ENCODE measurements around the gene HS1BP3. TPM values are rescaled to one million over a fixed set of nuclear protein-coding genes. Genes with fewer than 3 reads are reported as not detected.

Gene HS1BP3
- total RNA-seq, 1 experiment from 2014 or later: 16.2 TPM

DNA sequence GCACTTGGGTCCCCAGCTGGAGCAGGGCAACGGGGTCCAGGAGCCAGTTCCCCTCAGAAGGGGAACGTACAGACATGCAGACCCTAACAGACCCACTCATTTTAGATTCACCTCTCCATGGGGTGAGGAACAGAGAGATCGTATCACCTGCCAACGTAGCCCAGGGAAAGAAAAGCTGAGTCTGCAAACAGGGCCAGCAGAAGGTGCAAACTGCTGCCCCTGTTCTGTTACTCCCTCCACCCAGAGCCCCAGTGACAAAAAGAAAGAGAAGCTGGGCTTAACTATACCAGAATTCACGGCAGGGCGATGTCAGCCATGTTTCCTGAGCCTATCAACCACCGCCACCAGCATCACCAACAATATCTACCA, 817 bp upstream of the HS1BP3 start:
- BruUV-seq (replicated peaks): no TSS peak

DNA sequence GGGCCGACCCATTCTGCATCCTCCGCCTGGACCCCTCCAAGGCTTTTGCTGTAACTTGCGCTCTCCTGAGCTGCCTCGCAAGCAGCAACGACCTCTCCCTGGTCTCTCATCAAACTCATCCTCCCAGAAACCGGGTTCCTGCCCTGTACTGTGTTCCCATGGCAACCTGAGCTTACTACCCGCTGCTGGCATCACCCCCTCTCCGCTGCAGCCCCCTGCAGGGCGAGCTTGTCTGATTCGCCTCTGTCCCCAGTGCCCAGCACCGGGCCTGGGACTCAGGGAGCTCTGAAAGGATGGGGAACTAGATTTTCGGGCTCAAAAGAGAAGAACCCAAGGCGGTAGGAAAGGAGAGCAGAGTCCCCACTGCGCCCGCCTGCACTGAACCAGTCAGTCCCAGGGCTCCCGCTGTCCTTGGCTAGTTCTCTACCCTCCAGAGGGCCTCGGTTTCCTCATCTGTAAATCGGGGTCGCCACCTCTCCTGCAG, 463 bp downstream of the HS1BP3 start:
- ChIA-PET CTCF (interaction anchor here (0.5 to 1.7 kb wide), 4 partner anchors 173 to 267 kb away, joined by 4 to 7 read pairs (median 5); partner anchors contain the start of gene LDAH), POLR2A (ENCODE audit: unreplicated experiment) (interaction anchor here (0.5 to 1.0 kb wide), 2 partner anchors 10 to 294 kb away, joined by 5 to 6 read pairs; no protein-coding TSS in a partner anchor)
- Histone ChIP-seq H3K4me3 (peak overlapping the region; percentile 69), H3K4me2 (peak overlapping the region; percentile 92), H3K4me1 (replicated peaks; ENCODE audit: insufficient read depth) (peaks cover 12% of the 10 kb centered on the region), H3K27me3 (ENCODE audit: insufficient read depth, low read depth) (no peaks in the 10 kb centered on the region), H3K9me3 (ENCODE audit: insufficient read depth, low read depth) (no peaks in the 10 kb centered on the region), H2AFZ (peak overlapping the region; percentile 86), H3F3A (ENCODE audit: insufficient read depth, low read depth) (no peaks in the 10 kb centered on the region), H3K27ac (no peak overlapping the region), H3K9me2 (ENCODE audit: insufficient read depth) (no peaks in the 10 kb centered on the region), H4K20me1 (ENCODE audit: insufficient read depth) (no peaks in the 10 kb centered on the region), H3K36me3 (ENCODE audit: low read depth) (no peaks in the 10 kb centered on the region), H3K79me2 (ENCODE audit: low read depth) (no peaks in the 10 kb centered on the region)
- TSS peak; percentile 72 for BruUV-seq (replicated peaks)
- no peak for DNase-seq
- TF ChIP-seq, protein P1, sequence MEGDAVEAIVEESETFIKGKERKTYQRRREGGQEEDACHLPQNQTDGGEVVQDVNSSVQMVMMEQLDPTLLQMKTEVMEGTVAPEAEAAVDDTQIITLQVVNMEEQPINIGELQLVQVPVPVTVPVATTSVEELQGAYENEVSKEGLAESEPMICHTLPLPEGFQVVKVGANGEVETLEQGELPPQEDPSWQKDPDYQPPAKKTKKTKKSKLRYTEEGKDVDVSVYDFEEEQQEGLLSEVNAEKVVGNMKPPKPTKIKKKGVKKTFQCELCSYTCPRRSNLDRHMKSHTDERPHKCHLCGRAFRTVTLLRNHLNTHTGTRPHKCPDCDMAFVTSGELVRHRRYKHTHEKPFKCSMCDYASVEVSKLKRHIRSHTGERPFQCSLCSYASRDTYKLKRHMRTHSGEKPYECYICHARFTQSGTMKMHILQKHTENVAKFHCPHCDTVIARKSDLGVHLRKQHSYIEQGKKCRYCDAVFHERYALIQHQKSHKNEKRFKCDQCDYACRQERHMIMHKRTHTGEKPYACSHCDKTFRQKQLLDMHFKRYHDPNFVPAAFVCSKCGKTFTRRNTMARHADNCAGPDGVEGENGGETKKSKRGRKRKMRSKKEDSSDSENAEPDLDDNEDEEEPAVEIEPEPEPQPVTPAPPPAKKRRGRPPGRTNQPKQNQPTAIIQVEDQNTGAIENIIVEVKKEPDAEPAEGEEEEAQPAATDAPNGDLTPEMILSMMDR (conservative IDR thresholded peaks at IDR 0.05): no peak
- no peak for TF ChIP-seq EZH2 (IDR thresholded peaks at IDR 0.05; ENCODE audit: low read depth)
- intact Hi-C loops (cut with micrococcal nuclease; ENCODE audit: unreplicated experiment): no loop called here

More for the DNA sequence above, 817 bp upstream of the HS1BP3 start:
- Histone ChIP-seq H3K36me3 (ENCODE audit: low read depth) (no peaks in the 10 kb centered on the region), H3K4me3 (peak overlapping the region; percentile 69; the same call in 1 of the 2 replicates), H3K27ac (no peak overlapping the region), H3K79me2 (ENCODE audit: low read depth) (no peaks in the 10 kb centered on the region), H4K20me1 (ENCODE audit: insufficient read depth) (no peaks in the 10 kb centered on the region), H3K27me3 (ENCODE audit: insufficient read depth, low read depth) (no peaks in the 10 kb centered on the region), H3K4me2 (peak overlapping the region; percentile 92), H2AFZ (peak overlapping the region; percentile 95), H3K4me1 (replicated peaks; ENCODE audit: insufficient read depth) (peaks cover 12% of the 10 kb centered on the region), H3K9me2 (ENCODE audit: insufficient read depth) (no peaks in the 10 kb centered on the region), H3K9me3 (ENCODE audit: insufficient read depth, low read depth) (no peaks in the 10 kb centered on the region), H3F3A (ENCODE audit: insufficient read depth, low read depth) (no peaks in the 10 kb centered on the region)
- TF ChIP-seq, protein P1 (conservative IDR thresholded peaks at IDR 0.05): no peak
- TF ChIP-seq EZH2 (IDR thresholded peaks at IDR 0.05; ENCODE audit: low read depth): no peak
- DNase-seq: no peak
- intact Hi-C loops (cut with micrococcal nuclease; ENCODE audit: unreplicated experiment): no loop called here
- POLR2A ChIA-PET (ENCODE audit: unreplicated experiment): interaction anchor here (0.5 to 0.7 kb wide), 3 partner anchors 34 to 236 kb away, joined by 3 to 4 read pairs (median 4); no protein-coding TSS in a partner anchor
- CTCF ChIA-PET: interaction anchor here (0.6 to 1.7 kb wide), 6 partner anchors 9 to 368 kb away, joined by 3 to 8 read pairs (median 4); partner anchors contain the start of gene LDAH

DNA sequence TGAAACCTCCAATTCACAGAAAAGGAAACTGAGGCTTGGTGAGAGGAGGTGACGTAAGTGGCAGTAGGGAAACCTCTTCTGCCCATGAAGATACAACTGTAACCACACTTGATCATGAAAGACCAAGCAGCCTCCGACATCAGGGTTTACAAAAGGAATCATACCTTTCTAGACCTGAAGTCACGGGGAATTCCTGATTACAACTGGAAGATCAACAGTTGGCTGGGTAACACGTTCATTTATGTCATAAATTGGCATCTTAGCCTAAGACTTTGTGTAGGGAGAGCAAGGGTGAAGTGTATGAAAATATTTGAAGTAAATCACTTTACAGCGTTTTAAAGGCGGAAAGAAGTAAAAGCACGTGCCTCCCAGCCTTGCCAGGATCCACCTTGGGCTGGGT, 922 bp downstream of the HS1BP3 start:
- Histone ChIP-seq H4K20me1 (ENCODE audit: insufficient read depth) (no peaks in the 10 kb centered on the region), H3K9me2 (ENCODE audit: insufficient read depth) (no peaks in the 10 kb centered on the region), H3K36me3 (ENCODE audit: low read depth) (no peaks in the 10 kb centered on the region), H3K4me3 (peak overlapping the region; percentile 69), H3K4me2 (peak overlapping the region; percentile 92), H3K27ac (no peak overlapping the region), H3K79me2 (ENCODE audit: low read depth) (no peaks in the 10 kb centered on the region), H3K27me3 (ENCODE audit: insufficient read depth, low read depth) (no peaks in the 10 kb centered on the region), H3F3A (ENCODE audit: insufficient read depth, low read depth) (no peaks in the 10 kb centered on the region), H3K4me1 (replicated peaks; ENCODE audit: insufficient read depth) (peaks cover 12% of the 10 kb centered on the region), H3K9me3 (ENCODE audit: insufficient read depth, low read depth) (no peaks in the 10 kb centered on the region), H2AFZ (no peak overlapping the region)
- ChIA-PET CTCF (interaction anchor here (1.5 to 1.7 kb wide), 2 partner anchors 228 to 239 kb away, joined by 4 to 5 read pairs; no protein-coding TSS in a partner anchor), POLR2A (ENCODE audit: unreplicated experiment) (no interaction called here)
- intact Hi-C loops (cut with micrococcal nuclease; ENCODE audit: unreplicated experiment): loop anchor here (10.0 kb wide), 1 partner anchor 545 kb away; no protein-coding TSS in a partner anchor
- no peak for TF ChIP-seq EZH2 (IDR thresholded peaks at IDR 0.05; ENCODE audit: low read depth)
- TF ChIP-seq, protein P1 (conservative IDR thresholded peaks at IDR 0.05): no peak
- DNase-seq: no peak
- no TSS peak for BruUV-seq (replicated peaks)

All from PC-9 (cell line).